ENCODE results near the gene MED12L. TPM values are rescaled to one million over a fixed set of nuclear protein-coding genes. Genes with fewer than 3 reads are reported as not detected.
A peak's percentile ranks its signal among the peaks of the same experiment; 100 is the strongest.

Gene MED12L
- total RNA-seq, 1 experiment from 2014 or later, result 14.9 TPM

DNA sequence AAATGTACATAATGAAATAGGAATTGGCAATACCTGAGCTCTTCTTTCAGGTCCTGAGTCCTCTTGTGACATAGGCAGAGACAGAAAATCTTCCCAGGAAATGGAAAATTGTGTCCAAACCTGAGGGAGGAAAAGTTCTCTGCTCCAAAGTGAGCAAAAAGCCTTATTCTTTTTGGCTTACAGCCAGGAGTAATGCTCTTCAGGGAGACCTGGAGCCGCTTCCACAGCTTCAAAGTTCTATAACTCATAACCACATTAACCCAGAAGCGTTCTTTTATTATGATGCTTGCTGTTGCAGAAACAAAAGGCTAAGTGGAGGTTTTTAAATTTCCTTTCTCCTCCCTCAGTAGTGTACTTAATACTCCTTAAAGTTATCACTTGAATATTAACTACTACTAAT, 374.8 kb downstream of the MED12L start:
- Histone ChIP-seq H3K79me2 (ENCODE audit: insufficient read depth, low read length) (no peaks in the 10 kb centered on the region), H2BK5ac (ENCODE audit: insufficient read length, low read length) (no peak overlapping the region), H3K79me1 (ENCODE audit: insufficient read depth, low read depth, low read length, poor library complexity, severe bottlenecking) (no peaks in the 10 kb centered on the region), H4K91ac (ENCODE audit: insufficient read length, low read depth, low read length) (no peak overlapping the region), H4K20me1 (ENCODE audit: control insufficient read depth, insufficient read depth, insufficient read length) (no peaks in the 10 kb centered on the region), H3K23me2 (ENCODE audit: insufficient read length, low read depth, low read length, poor library complexity, severe bottlenecking) (peaks cover 7% of the 10 kb centered on the region), H2AFZ (ENCODE audit: low read length) (peak overlapping the region; percentile 8), H3K14ac (ENCODE audit: insufficient read depth, low read length) (no peak overlapping the region), H3K27ac (ENCODE audit: insufficient read length, low read depth, low read length) (no peak overlapping the region), H2BK20ac (ENCODE audit: low read depth, low read length, poor library complexity, severe bottlenecking) (no peak overlapping the region), H4K5ac (ENCODE audit: insufficient read length, low read depth, low read length) (no peak overlapping the region), H4K8ac (replicated peaks; ENCODE audit: insufficient read length, low read depth, low read length) (no peak overlapping the region), H3K9me3 (ENCODE audit: control insufficient read depth, low read depth, low read length) (no peaks in the 10 kb centered on the region), H3K4me2 (ENCODE audit: insufficient read depth, insufficient read length, low read length) (peak overlapping the region; percentile 68), H3K18ac (ENCODE audit: insufficient read length, low read depth, low read length) (no peak overlapping the region), H3T11ph (ENCODE audit: low read length) (no peak overlapping the region), H2BK12ac (ENCODE audit: insufficient read length, low read depth, low read length) (no peak overlapping the region), H2BK120ac (ENCODE audit: low read depth, low read length, poor library complexity, severe bottlenecking) (no peak overlapping the region), H3K4me1 (ENCODE audit: insufficient read depth, low read length) (no peaks in the 10 kb centered on the region), H3K56ac (ENCODE audit: insufficient read length, low read depth, low read length) (no peak overlapping the region), H3K23ac (ENCODE audit: insufficient read length, low read depth, low read length) (no peak overlapping the region), H3K4ac (ENCODE audit: low read depth, low read length) (no peak overlapping the region), H3K9ac (ENCODE audit: extremely low read depth, insufficient read length, low read length) (no peak overlapping the region), H2AK5ac (ENCODE audit: insufficient read length, low read length) (no peak overlapping the region), H2BK15ac (ENCODE audit: low read depth, low read length) (no peak overlapping the region), H3K27me3 (ENCODE audit: insufficient read depth, low read length) (no peaks in the 10 kb centered on the region)
- Mint-ChIP-seq H3K9me3 (no peaks in the 10 kb centered on the region; a peak in 2 of 5 replicates), H3K4me3 (peak overlapping the region; percentile 68 to 77), H3K4me1 (peaks cover 3 to 4% of the 10 kb centered on the region in 2 experiments; a peak in 3 of 4 replicates), H3K27ac (no peak overlapping the region), H3K36me3 (ENCODE audit: insufficient read depth in 1 of 3, low read depth in 3 of 3) (no peaks in the 10 kb centered on the region), H3K27me3 (ENCODE audit: low read depth) (peaks cover 8% of the 10 kb centered on the region)
- TF ChIP-seq, protein P1, sequence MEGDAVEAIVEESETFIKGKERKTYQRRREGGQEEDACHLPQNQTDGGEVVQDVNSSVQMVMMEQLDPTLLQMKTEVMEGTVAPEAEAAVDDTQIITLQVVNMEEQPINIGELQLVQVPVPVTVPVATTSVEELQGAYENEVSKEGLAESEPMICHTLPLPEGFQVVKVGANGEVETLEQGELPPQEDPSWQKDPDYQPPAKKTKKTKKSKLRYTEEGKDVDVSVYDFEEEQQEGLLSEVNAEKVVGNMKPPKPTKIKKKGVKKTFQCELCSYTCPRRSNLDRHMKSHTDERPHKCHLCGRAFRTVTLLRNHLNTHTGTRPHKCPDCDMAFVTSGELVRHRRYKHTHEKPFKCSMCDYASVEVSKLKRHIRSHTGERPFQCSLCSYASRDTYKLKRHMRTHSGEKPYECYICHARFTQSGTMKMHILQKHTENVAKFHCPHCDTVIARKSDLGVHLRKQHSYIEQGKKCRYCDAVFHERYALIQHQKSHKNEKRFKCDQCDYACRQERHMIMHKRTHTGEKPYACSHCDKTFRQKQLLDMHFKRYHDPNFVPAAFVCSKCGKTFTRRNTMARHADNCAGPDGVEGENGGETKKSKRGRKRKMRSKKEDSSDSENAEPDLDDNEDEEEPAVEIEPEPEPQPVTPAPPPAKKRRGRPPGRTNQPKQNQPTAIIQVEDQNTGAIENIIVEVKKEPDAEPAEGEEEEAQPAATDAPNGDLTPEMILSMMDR (conservative IDR thresholded peaks at IDR 0.05), result no peak
- no CpG with 5 or more reads among the region's 2 CpGs for WGBS (ENCODE audit: extremely low coverage, insufficient read length, low lambda C conversion rate)
- DNase-seq, result no peak

Data from H9 (cell line).